SKM-1 (cell line): ENCODE data around the gene MRPL11.
A peak's percentile ranks its signal among the peaks of the same experiment; 100 is the strongest.
"Not testable (repeated sequence)": the region's sequence is repeated elsewhere in the genome, so short reads cannot be mapped to it uniquely, and the experiment has no call there.

Experiments used
- DNase-seq: peaks from one replicate; lab custom pipeline; 2025; ENCODE audit not compliant: unreplicated experiment; lab: John Stamatoyannopoulos, UW

The MRPL11 gene

DNA sequence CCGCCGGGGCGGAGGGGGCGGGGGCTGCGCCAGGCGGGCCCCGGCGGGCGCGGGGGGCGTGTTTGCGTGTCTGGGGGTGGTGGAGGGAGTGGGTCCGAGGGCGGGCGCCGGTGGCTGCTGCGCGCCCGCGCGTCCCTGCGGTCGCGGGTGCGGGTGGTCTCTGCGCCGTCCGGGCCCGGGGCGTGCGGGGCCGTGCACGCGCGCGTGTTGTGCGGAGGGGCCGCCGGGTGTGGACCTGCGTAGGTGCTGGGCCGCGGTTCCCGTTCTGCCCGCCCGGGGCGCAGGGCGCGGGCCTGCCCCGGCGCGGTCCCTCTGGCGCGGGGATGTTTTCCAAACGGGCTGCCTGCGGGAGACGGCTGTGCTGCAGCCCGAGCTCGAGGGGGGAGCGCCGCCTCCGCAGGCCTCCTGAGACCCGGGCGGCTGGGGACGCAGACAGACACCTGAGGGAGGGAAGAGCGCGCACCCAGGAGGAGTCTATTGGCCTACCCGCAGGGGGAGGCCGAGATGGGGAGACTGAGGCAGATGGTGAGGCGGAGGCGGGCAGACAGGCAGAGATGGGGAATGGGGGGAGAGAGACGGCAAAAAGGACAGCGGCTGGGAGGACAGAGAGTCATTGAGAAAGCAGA is 28.5 kb upstream of the MRPL11 start:
- no peak for DNase-seq

DNA sequence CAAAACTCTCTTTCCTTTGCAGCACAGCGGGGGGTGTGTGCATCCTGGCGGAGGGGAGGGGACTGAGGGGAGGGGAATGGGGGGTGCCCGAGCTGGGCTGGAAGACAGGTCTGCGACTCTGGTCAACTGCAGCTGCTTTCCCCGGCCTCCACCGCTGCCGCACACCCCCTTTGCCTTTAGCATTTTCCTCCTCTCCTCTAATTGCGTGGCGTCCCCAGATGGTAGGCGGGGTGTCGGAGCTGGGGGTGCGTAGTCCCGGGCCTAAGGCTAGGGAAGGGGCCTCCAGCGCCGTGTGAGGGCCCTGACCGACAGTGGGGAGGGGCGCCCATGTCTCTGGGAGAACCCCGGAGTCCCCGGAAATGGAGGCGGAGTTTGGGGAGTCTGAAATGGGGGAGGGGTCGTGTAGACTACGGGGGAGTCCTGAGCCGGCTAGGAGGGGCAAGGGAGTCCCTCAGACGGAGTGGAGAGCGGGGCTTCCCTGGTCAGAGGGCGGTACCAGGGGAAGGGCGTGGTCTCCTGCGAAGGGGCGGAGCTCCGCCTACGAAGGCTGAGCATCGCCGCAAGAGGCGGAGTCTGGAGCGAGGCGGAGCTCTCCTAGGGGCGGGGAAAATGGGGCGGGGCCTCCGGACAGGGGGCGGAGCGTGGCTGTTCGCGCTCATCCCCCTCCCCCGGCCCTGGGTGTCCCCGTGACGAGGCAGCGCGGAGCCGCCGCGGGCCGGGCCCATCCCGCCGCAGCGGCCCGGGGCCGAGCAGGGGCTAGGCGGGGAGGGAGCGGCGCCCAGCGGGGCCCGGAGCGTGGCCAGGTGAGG is 27.8 kb upstream of the MRPL11 start, which contains the start of gene PELI3:
TSS of gene PELI3 (plus strand) at position 681 of the 809 bp plus-strand sequence. CDS start 1,224 bp downstream, outside the sequence.
- DNase-seq: peak; percentile 76

GRCh38 chr11:66465373-66466224 is 27.0 kb upstream of the MRPL11 start:
- no peak for DNase-seq

DNA sequence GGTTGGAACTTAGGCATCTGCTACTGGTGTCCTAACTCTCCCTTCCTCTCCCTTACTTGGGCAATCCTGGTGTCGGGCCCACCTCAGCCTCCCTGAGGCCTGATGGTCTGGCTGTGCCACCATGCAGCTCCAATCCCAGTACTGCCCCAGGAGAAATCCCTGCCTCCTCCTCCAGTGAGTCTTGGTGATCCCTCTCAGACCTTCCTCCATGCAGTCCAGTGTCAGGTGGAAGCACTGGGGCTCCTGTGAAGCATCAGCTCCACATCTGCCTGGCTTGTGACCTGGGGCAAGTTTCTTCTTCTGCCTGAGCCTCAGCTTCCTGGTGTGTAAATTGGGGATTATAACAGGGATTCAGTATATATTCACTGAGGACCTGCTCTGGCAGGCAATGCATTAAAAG is 26.3 kb upstream of the MRPL11 start:
- DNase-seq: no peak

GRCh38 chr11:66464116-66464515 is 25.5 kb upstream of the MRPL11 start:
- DNase-seq: not testable (repeated sequence)

- DNase-seq: no peak
Observed at GRCh38 chr11:66462911-66463310, 24.3 kb upstream of the MRPL11 start.

- DNase-seq: no peak
Observed at GRCh38 chr11:66462010-66462409, 23.4 kb upstream of the MRPL11 start.

- DNase-seq: no peak
Observed at GRCh38 chr11:66459138-66459778, 20.6 kb upstream of the MRPL11 start.

- DNase-seq: peak; percentile 31
Observed at GRCh38 chr11:66457826-66458225, 19.2 kb upstream of the MRPL11 start.

- no peak for DNase-seq
Observed at GRCh38 chr11:66454828-66455227, 16.2 kb upstream of the MRPL11 start.

GRCh38 chr11:66454247-66454646 is 15.6 kb upstream of the MRPL11 start:
- no peak for DNase-seq

GRCh38 chr11:66451663-66452062 is 13.0 kb upstream of the MRPL11 start:
- DNase-seq: no peak

GRCh38 chr11:66450560-66450959 is 11.9 kb upstream of the MRPL11 start:
- peak; percentile 44 for DNase-seq

DNA sequence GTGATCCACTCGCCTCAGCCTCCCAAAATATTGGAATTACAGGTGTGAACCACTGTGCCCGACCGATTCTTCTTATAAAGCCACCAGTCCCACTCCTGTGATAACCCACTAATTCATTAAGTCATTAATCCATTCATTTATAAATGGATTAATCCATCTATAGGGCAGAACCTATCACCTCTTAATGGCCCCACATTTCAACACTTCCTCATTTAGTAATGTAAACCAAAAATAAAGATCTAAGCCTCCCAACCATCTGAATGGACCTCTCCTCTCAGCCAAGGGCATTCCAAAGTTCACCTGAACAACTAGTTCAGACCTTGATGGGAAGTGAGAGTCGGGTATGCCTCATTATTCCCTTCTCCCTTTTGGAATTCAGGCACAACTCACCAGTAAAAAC is 9.9 kb upstream of the MRPL11 start:
- DNase-seq: no peak

DNA sequence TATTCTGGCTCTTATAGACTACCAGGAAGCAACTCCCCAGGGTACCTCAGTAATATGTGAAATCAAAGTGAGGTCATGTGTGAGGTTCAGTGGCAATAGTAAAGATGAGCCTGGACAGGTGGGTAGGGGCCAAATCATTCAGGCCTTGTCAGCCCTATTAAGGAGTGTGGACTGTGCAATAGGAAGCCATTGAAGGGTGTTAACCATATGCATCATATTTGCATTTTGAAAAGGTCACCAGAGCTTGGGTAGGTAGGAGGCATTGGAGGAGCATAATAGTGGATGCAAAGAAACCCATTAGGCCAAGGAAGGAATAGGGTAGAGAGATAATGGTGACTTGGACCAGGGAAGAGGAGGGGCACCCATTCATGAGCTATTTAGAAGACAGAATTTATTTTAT is 8.4 kb upstream of the MRPL11 start:
- no peak for DNase-seq

DNA sequence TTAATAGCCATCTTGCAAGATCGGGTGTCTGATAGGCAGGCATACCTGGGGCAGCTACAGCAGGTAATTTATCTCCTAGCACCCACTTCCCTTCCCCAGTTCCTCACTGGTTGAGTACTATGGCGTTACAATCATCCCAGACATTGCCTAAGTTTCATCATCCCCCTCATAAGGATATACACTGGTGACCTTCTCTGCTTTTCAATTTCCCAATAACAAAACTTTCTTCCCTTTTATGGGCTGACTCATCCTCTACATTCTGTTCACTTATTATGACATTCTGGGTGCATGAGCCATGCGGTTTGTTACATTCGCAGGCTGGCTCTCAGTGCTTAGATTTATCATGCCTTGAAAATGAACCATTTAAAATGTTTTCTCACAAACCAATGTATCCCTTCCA is 5.0 kb upstream of the MRPL11 start:
- DNase-seq: peak; percentile 96

DNA sequence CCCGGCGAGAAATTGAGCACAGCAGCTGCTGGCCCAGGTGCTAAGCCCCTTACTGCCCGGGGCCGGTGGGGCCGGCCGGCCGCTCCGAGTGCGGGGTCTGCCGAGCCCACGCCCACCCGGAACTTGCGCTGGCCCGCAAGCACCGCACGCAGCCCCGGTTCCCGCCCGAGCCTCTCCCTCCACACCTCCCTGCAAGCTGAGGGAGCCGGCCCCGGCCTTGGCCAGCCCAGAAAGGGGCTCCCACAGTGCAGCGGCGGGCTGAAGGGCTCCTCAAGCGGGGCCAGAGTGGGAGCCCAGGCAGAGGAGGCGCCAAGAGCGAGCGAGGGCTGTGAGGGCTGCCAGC is 2.3 kb upstream of the MRPL11 start:
- DNase-seq: not testable (repeated sequence)

- not testable (repeated sequence) for DNase-seq
Observed at GRCh38 chr11:66440101-66440939, 1.7 kb upstream of the MRPL11 start.

GRCh38 chr11:66437979-66438503 is 607 bp downstream of the MRPL11 start:
- DNase-seq: no peak

DNA sequence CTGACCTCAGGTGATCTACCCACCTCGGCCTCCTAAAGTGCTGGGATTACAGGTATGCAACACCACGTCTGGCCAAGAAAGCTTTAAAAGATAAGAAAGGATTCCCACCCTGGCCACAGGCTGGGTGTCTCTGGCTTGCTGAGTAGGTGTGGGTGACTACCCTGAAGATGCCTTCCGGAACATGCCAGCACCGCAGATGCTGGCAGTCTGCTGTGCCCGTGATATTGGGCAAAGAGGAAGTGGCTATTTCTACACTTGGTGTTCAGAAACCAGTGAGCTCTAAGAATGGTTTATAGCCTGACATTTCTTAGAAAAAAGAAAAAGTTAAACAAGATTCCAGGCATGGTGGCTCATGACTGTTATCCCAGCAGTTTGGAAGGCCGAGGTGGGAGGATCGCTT is 6.1 kb downstream of the MRPL11 start:
- no peak for DNase-seq
